GM19324 (cell line): ENCODE results near the gene HIVEP2.
A peak's percentile ranks its signal among the peaks of the same experiment; 100 is the strongest.

Experiments used
- ATAC-seq: cut with Tn5 transposase; IDR thresholded peaks from one replicate; pipeline ENCODE4 v1.9.1; 2021; ENCODE audit warnings: mild to moderate bottlenecking, moderate library complexity; ENCODE audit not compliant: unreplicated experiment, low FRiP score

Gene HIVEP2

GRCh38 chr6:142896732-142897131 lies 48.2 kb downstream of the HIVEP2 start:
- no peak for ATAC-seq

- ATAC-seq = no peak
These were observed 51.9 kb downstream of the HIVEP2 start for GRCh38 chr6:142893088-142893487.

- no peak for ATAC-seq
These were observed 52.5 kb downstream of the HIVEP2 start for GRCh38 chr6:142892254-142893021.

- no peak for ATAC-seq
These were observed 53.5 kb downstream of the HIVEP2 start for GRCh38 chr6:142891454-142891853.

GRCh38 chr6:142888456-142888855 lies 56.5 kb downstream of the HIVEP2 start:
- no peak for ATAC-seq

- no peak for ATAC-seq
These were observed 57.5 kb downstream of the HIVEP2 start for GRCh38 chr6:142887517-142887916.

- peak; percentile 83 for ATAC-seq
These were observed 58.4 kb downstream of the HIVEP2 start for GRCh38 chr6:142886431-142887170.

- ATAC-seq = peak; percentile 55
These were observed 59.7 kb downstream of the HIVEP2 start for GRCh38 chr6:142885182-142885867.

GRCh38 chr6:142884214-142885035 lies 60.6 kb downstream of the HIVEP2 start:
- ATAC-seq = no peak

- ATAC-seq = no peak
These were observed 62.0 kb downstream of the HIVEP2 start for GRCh38 chr6:142883011-142883410.

- no peak for ATAC-seq
These were observed 63.2 kb downstream of the HIVEP2 start for GRCh38 chr6:142881761-142882160.

- no peak for ATAC-seq
These were observed 63.7 kb downstream of the HIVEP2 start for GRCh38 chr6:142881290-142881689.

- no peak for ATAC-seq
These were observed 64.8 kb downstream of the HIVEP2 start for GRCh38 chr6:142880201-142880600.

GRCh38 chr6:142879527-142879926 lies 65.4 kb downstream of the HIVEP2 start:
- ATAC-seq = no peak

- no peak for ATAC-seq
These were observed 65.9 kb downstream of the HIVEP2 start for GRCh38 chr6:142879076-142879475.

GRCh38 chr6:142878407-142878806 lies 66.6 kb downstream of the HIVEP2 start:
- no peak for ATAC-seq

GRCh38 chr6:142874676-142875075 lies 70.3 kb downstream of the HIVEP2 start:
- ATAC-seq = no peak

GRCh38 chr6:142872376-142872775 lies 72.6 kb downstream of the HIVEP2 start:
- ATAC-seq = no peak

- peak; percentile 70 for ATAC-seq
These were observed 73.1 kb downstream of the HIVEP2 start for GRCh38 chr6:142871910-142872331.

GRCh38 chr6:142870787-142871415 lies 74.1 kb downstream of the HIVEP2 start:
- ATAC-seq = no peak
